DMS53 treated with DMSO at 0.1 percent for 48 hours (cell line): ENCODE results near the gene CNTNAP2.
"Not testable (repeated sequence)": the region's sequence is repeated elsewhere in the genome, so short reads cannot be mapped to it uniquely, and the experiment has no call there.

Experiments
- DNase-seq: peaks from one replicate; lab custom pipeline; 2025; ENCODE audit not compliant: unreplicated experiment; lab: John Stamatoyannopoulos, UW

The CNTNAP2 gene

DNA sequence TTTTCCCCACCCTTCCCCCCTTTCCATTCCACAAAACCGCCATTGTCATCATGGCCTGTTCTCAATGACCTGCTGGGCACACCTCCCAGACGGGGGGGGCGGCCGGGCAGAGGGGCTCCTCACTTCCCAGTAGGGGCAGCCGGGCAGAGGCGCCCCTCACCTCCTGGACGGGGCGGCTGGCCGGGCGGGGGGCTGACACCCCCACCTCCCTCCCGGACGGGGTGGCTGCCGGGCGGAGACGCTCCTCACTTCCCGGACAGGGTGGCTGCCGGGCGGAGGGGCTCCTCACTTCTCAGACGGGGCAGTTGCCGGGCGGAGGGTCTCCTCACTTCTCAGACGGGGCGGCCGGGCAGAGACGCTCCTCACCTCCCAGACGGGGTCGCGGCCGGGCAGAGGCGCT is 1685.2 kb downstream of the CNTNAP2 start:
- DNase-seq: not testable (repeated sequence)

DNA sequence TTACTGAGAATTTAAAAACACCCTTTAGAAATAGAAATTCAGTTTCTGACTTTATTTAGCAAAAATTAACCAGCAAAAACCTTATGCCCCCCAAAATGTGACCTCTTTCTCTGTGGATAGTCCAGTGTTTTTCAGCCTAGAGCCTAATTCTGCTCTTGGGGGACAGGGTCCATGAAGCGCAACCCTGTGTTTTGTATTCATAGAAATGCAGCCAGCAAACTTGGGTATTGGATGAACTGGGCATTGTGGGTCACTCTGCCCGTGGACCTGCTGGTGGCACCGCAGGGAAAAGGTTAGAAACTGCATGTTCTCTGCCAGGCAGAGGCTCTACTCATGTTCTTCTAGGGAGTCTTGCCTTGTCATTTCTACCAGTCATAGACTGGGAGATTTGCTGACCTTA is 1686.5 kb downstream of the CNTNAP2 start:
- DNase-seq: no peak

GRCh38 chr7:147803606-147804005 is 1687.0 kb downstream of the CNTNAP2 start:
- no peak for DNase-seq

DNA sequence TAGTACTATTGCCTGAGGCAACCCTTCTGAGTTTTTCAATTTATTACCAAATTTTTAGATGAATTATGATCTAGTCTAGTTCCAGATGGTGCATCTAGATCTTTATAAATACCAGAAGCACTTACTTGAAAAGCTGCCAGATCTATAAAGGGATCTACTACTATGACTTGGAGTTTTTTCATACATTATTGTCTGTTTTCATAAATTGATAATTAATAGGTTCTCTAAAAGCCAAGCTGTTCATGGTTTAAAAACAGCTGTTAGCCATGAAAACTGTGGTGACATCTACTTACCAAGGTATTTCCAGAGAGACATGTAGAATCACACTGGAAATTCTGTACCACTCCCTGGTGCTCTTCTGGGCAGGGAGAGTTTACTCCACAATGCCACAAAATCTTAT is 1687.4 kb downstream of the CNTNAP2 start:
- no peak for DNase-seq

- no peak for DNase-seq
These were observed 1689.5 kb downstream of the CNTNAP2 start for GRCh38 chr7:147805996-147806576.

GRCh38 chr7:147809786-147810185 is 1693.2 kb downstream of the CNTNAP2 start:
- peak; percentile 32 for DNase-seq

- no peak for DNase-seq
These were observed 1693.7 kb downstream of the CNTNAP2 start for GRCh38 chr7:147810269-147810668.

- no peak for DNase-seq
These were observed 1695.3 kb downstream of the CNTNAP2 start for GRCh38 chr7:147811923-147812322.

DNA sequence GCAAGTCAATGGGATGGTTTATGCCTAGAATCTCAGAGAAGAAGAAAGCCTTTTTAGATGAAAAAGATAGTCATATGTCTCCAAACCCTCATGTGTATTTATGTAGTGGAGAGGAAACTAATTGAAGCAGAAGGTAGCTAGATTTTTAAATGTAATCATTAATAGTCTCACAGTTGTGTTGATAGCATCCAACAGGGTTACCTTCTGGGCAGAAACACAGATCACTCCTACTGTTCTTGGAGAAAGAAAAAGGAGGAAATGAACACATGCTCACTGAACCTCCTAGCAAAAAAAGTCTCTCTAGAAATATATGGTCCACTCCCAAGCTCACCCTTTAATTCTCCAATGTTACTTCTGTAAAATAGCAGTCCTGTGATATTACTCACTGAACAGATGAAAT is 1696.7 kb downstream of the CNTNAP2 start:
- no peak for DNase-seq

- DNase-seq: no peak
These were observed 1701.7 kb downstream of the CNTNAP2 start for GRCh38 chr7:147818317-147818716.

GRCh38 chr7:147824671-147825070 is 1708.1 kb downstream of the CNTNAP2 start:
- DNase-seq: no peak

DNA sequence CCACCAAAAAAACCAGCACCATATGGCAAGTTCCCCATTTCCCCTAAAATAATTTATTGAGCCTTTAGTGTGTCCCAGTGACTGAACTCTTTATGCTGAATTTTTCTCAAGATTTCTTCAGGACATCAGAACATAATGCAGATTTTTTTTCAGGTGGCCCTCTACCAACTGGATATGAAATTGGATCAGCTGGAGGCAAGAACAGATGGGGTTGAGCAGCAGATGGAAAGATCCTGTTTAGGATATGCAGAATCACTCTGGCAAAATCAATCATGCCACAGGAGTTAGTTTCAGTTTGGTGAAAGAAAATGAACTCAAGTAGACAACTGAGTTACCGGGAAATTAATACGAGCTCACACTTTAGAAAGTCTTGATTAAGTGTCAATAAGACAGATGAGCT is 1712.4 kb downstream of the CNTNAP2 start:
- no peak for DNase-seq

DNA sequence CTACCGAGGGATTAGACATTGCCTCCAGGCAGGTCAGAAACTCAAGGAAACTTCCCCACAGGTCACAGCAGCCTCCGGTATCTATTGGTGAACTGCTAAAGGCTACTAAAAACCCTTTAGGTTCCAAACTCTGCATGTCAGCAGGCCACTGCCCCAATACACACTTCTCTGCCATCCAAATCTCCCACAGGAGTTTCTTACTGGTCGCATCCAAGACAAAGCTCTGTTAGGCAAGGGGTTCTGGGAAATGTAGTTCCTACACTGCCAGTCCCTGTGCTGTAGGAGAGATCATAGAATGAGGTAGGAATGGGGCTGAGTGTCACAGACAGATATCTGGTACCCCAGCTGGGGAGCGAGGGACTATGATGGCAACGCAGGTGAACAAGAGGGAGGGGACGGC is 1717.0 kb downstream of the CNTNAP2 start:
- DNase-seq: no peak

- DNase-seq: no peak
These were observed 1717.4 kb downstream of the CNTNAP2 start for GRCh38 chr7:147833970-147834369.

- no peak for DNase-seq
These were observed 1736.2 kb downstream of the CNTNAP2 start for GRCh38 chr7:147852833-147853232.

GRCh38 chr7:147857152-147858140 is 1740.8 kb downstream of the CNTNAP2 start:
- no peak for DNase-seq

- DNase-seq: no peak
These were observed 1741.8 kb downstream of the CNTNAP2 start for GRCh38 chr7:147858421-147858820.

GRCh38 chr7:147859033-147859432 is 1742.4 kb downstream of the CNTNAP2 start:
- no peak for DNase-seq

DNA sequence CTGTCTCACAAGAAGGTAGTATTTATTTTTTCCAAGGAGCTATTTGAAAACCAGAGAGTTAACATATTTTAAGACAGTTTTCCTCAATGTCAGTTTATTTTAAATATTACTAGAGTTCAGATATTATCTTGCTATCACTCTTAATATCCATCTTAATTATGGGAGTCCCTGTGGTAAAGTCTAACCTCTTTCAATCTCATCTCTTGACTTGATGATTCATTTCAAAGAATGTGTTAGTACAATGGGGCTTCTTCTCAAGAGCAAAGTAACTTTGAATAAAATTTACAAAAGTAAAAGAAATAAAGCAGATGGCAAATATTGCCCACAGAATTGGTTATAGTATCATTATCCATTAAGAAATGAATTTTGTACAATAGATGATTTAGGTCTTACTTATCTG is 1742.9 kb downstream of the CNTNAP2 start:
- DNase-seq: no peak

DNA sequence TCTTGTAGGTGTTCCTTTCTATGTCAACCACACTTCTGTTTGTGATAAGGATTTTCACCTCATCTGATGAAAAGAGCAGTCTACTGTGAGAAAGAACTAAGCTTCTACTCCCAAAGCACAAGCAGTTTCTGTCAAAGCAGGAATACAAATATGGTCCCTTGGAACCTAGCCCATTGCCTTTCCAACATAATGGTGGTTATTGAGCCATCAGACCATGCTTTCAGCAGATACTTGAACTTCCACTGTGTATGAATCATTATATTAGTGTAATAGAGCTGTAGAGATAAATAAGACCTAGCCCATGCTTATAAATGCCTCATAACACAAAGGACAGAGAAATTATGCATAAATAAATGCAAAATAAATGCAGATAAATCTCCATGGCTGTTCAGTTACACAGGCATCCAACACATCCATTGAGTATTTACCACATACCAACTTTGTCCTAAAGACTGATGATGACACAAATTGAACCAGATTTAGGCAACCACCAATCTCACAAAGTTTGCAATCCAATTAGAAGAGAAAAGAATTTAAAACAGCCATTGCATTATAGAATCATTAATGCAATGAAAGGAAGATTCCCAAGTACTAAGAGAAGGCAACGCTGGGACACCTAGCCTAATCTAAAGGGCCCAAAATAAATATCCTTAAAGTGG is 1744.6 kb downstream of the CNTNAP2 start:
- DNase-seq: no peak

DNA sequence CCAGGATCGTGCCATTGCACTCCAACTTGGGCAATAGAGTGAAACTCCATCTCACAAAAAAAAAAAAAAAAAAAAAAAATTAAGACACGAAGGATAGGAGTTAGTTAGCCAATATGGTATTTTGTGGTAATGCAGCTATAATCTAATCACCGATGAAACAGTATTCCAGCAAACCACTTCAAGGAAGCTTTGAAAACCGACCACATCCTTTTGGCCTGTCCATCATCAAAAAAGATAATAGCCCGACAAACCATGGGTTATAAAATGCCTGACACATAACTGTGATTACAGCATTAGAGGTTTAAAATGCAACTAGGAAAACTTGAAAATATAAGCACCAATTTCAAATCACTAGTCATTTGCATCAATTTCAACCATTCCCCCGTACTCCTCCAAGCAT is 1745.3 kb downstream of the CNTNAP2 start:
- DNase-seq: no peak

- no peak for DNase-seq
These were observed 1752.9 kb downstream of the CNTNAP2 start for GRCh38 chr7:147869456-147869855.
